ENCODE results near the gene MPST.

Gene MPST

GRCh38 chr22:37054056-37054395 is 34.5 kb downstream of the MPST start:
- no peak overlapping the region for H3K27ac ChIP-seq

DNA sequence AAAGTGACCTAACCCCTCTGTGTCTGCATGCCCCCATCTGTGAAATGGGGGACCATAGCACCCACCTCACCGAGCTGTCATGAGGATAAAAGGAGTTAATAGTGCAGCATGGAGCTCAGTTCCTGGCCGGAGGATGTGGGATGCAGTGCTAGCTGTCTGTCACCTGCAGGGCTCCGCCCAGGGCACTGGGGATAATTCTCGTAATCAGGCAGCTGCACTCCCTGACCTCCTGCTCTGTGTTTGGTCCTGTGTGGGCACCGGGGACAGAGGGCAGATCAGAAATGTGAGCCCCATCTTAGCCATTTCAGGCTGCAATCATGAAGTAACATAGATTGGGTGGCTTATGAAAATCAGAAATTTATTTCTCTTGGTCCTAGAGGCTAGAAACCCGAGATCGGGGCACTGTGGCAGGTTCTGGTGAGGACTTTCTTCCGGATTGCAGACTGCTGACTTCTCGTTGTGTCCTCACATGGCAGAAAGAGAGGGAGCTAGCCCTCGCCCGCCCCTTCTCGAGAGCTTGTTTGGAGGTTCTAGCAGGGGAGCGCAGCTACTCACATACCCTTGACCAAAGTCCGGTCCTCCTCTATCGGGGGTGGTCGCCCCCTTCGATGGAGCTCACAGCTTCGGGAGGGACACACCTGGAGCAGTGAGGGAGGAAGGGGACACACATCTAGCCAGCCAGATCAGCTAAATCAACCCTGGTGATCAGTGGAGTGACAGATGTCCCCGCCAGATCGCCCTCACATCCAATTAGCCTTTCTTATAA is 35.2 kb downstream of the MPST start:
- TF ChIP-seq, protein P1, sequence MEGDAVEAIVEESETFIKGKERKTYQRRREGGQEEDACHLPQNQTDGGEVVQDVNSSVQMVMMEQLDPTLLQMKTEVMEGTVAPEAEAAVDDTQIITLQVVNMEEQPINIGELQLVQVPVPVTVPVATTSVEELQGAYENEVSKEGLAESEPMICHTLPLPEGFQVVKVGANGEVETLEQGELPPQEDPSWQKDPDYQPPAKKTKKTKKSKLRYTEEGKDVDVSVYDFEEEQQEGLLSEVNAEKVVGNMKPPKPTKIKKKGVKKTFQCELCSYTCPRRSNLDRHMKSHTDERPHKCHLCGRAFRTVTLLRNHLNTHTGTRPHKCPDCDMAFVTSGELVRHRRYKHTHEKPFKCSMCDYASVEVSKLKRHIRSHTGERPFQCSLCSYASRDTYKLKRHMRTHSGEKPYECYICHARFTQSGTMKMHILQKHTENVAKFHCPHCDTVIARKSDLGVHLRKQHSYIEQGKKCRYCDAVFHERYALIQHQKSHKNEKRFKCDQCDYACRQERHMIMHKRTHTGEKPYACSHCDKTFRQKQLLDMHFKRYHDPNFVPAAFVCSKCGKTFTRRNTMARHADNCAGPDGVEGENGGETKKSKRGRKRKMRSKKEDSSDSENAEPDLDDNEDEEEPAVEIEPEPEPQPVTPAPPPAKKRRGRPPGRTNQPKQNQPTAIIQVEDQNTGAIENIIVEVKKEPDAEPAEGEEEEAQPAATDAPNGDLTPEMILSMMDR (conservative IDR thresholded peaks at IDR 0.05) = no peak
- no peak for TF ChIP-seq ZFX (IDR thresholded peaks at IDR 0.05)

More at GRCh38 chr22:37054056-37054395, 34.5 kb downstream of the MPST start:
- TF ChIP-seq ZFX (IDR thresholded peaks at IDR 0.05) = no peak
- TF ChIP-seq, protein P1 (conservative IDR thresholded peaks at IDR 0.05) = no peak

GRCh38 chr22:37056246-37056645 is 36.7 kb downstream of the MPST start:
- TF ChIP-seq, protein P1 (conservative IDR thresholded peaks at IDR 0.05) = no peak
- no peak for TF ChIP-seq ZFX (IDR thresholded peaks at IDR 0.05)

More for the DNA sequence above, 35.2 kb downstream of the MPST start:
- H3K27ac ChIP-seq = no peak overlapping the region

GRCh38 chr22:37057226-37057625 is 37.7 kb downstream of the MPST start:
- no peak overlapping the region for H3K27ac ChIP-seq
- TF ChIP-seq, protein P1 (conservative IDR thresholded peaks at IDR 0.05) = no peak
- TF ChIP-seq ZFX (IDR thresholded peaks at IDR 0.05) = no peak

More at GRCh38 chr22:37056246-37056645, 36.7 kb downstream of the MPST start:
- H3K27ac ChIP-seq = no peak overlapping the region

DNA sequence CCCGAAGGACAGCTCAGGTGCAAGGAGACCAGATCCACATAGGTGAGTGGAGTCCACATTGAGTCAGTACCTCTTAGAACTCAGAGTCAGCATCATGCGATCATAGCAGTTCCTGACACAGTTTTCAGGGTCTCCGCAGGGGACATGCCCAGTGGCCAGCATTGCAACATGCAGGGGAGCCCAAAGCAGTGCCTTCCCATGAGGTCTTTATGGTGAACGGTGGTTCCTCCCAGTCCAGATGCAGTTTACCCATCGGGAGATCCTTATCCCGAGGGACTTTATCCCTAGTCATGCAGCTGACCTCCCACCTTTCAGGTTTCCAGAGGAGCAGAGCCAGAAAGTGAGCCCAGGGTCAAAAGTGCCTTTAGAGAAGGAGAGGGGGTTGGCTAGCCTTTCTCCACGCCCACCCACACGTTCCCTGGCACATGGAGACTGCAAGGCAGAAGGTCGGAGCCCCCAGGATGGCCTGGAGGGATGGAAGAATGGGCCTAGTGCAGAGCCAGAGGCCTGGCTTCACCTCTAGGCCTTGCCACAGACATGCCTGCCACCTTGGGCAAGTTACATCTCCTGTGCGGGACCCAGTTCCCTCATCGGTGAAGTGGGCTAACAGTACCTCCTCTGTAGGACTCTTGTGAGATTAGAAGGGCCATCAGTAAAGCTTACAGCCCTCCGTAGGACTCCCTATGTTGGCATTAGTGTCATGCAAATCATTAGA is 38.4 kb downstream of the MPST start:
- TF ChIP-seq, protein P1 (conservative IDR thresholded peaks at IDR 0.05) = no peak
- no peak for TF ChIP-seq ZFX (IDR thresholded peaks at IDR 0.05)
- H3K27ac ChIP-seq = no peak overlapping the region

DNA sequence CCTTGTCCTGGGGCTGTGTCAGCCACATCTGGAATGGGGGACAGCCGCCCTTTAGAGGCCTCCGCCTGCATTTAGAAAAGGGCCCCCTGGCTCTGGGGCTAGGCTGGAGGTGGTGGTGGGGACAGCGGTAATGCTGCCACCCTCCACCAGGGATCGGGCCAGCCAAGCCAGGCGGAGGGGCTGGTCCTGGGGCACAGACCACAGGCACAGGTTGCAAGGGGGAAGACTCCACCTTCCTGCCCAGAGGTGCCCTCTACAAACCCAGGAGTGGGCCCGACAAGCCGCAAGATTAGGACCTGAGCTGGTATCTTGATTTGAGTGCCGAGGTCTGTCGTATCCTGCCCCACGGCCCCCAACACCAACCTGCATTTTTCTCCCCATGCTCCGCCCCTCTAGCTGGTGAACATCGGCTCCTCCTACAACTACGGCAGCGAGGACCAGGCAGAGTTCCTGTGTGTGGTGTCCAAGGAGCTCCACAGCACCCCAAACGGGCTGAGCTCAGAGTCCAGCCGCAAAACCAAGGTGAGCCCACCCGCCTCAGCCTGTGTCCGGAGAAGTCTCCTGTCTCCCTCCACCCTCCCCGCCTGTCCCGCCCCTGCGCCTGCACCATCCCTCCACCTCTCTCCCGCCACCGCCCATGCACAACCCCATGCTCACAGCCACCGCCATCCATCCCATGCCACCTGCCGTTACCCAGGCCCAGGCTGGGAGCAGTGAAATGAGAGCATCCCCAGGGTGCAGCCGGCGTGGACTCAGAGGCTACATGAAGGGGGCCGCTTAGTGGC is 39.6 kb downstream of the MPST start:
- no peak for TF ChIP-seq ZFX (IDR thresholded peaks at IDR 0.05)
- TF ChIP-seq, protein P1 (conservative IDR thresholded peaks at IDR 0.05) = no peak
- no peak overlapping the region for H3K27ac ChIP-seq
